ENCODE results near the gene UBR3.

- TF ChIP-seq CTCF (IDR thresholded peaks at IDR 0.05; ENCODE audit: low read depth, low read length) (no peak), EZH2phosphoT487 (IDR thresholded peaks at IDR 0.05; ENCODE audit: low read depth) (no peak)
These were observed 198.0 kb downstream of the UBR3 start for GRCh38 chr2:170025223-170025622.

Measured in OCI-LY3 (cell line).